ENCODE results near the gene ZNF526.

DNA sequence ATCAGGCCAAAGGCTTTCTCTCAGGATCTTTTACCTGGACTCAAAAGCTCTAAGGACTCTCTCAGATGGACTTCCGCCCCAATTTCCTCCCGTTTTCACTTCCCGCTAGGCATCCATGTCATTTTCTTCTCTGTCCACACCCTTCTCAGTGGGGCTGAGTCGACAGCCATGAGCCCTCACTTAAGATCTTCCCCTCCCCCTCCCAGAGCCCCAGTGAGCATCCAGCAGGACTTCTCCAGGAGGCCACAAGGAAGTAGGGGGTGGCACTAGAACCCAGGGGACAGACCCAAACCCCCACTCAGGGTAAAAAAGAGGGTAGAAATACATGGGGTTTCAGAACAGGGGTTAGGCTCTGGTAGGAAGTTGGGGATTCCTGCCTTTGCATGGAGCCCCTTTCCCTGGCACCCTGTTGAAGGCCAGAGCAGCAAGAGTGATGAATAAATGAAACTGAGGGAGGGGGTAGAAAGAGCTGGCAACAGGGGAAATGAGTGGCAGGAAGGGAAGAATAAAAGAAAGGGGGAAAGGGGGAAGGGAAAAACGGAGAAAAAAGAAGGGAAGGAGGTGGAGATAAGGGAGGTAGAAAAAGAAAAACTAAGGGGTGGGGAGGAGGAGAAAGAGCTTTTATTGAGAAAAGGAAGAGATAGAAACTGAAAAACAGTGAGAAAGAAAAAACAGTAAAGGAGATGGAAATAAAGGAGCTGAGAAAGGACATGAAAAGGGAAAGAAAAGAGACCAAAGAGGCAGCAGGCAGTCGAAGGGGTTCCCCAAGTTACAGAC lies 45.0 kb upstream of the ZNF526 start:
- TF ChIP-seq, protein P1, sequence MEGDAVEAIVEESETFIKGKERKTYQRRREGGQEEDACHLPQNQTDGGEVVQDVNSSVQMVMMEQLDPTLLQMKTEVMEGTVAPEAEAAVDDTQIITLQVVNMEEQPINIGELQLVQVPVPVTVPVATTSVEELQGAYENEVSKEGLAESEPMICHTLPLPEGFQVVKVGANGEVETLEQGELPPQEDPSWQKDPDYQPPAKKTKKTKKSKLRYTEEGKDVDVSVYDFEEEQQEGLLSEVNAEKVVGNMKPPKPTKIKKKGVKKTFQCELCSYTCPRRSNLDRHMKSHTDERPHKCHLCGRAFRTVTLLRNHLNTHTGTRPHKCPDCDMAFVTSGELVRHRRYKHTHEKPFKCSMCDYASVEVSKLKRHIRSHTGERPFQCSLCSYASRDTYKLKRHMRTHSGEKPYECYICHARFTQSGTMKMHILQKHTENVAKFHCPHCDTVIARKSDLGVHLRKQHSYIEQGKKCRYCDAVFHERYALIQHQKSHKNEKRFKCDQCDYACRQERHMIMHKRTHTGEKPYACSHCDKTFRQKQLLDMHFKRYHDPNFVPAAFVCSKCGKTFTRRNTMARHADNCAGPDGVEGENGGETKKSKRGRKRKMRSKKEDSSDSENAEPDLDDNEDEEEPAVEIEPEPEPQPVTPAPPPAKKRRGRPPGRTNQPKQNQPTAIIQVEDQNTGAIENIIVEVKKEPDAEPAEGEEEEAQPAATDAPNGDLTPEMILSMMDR (IDR thresholded peaks at IDR 0.05) = no peak
- no peak for TF ChIP-seq EZH2 (IDR thresholded peaks at IDR 0.05; ENCODE audit: borderline replicate concordance, insufficient read depth, low read depth, low read length, poor library complexity, severe bottlenecking)

Data from B cell (primary cell).